ENCODE results near the gene MRM3. TPM values are rescaled to one million over a fixed set of nuclear protein-coding genes. Genes with fewer than 3 reads are reported as not detected.
"Not testable (repeated sequence)": the region's sequence is repeated elsewhere in the genome, so short reads cannot be mapped to it uniquely, and the experiment has no call there.

Gene MRM3
- polyA plus RNA-seq, 1 donor: 14.2 TPM

GRCh38 chr17:795721-796120 lies 13.6 kb downstream of the MRM3 start:
- no peak for DNase-seq (ENCODE audit: low read depth)

- no peak for DNase-seq (ENCODE audit: low read depth)
Measured at GRCh38 chr17:796609-797008, 14.5 kb downstream of the MRM3 start.

GRCh38 chr17:797236-797840 lies 15.2 kb downstream of the MRM3 start:
- DNase-seq (ENCODE audit: low read depth): no peak

GRCh38 chr17:798246-798645 lies 16.1 kb downstream of the MRM3 start:
- no peak for DNase-seq (ENCODE audit: low read depth)

- no peak for DNase-seq (ENCODE audit: low read depth)
Measured at GRCh38 chr17:799261-799660, 17.1 kb downstream of the MRM3 start.

GRCh38 chr17:800446-801242 lies 18.5 kb downstream of the MRM3 start:
- DNase-seq (ENCODE audit: low read depth): no peak

- no peak for DNase-seq (ENCODE audit: low read depth)
Measured at GRCh38 chr17:801660-802059, 19.5 kb downstream of the MRM3 start.

GRCh38 chr17:802481-802880 lies 20.3 kb downstream of the MRM3 start:
- DNase-seq (ENCODE audit: low read depth): no peak

GRCh38 chr17:802901-803881 lies 21.0 kb downstream of the MRM3 start:
- DNase-seq (ENCODE audit: low read depth): no peak

- no peak for DNase-seq (ENCODE audit: low read depth)
Measured at GRCh38 chr17:804541-805435, 22.6 kb downstream of the MRM3 start.

GRCh38 chr17:805886-806285 lies 23.7 kb downstream of the MRM3 start:
- not testable (repeated sequence) for DNase-seq (ENCODE audit: low read depth)

- DNase-seq (ENCODE audit: low read depth): no peak
Measured at GRCh38 chr17:806346-806745, 24.2 kb downstream of the MRM3 start.

- DNase-seq (ENCODE audit: low read depth): no peak
Measured at GRCh38 chr17:806781-807522, 24.8 kb downstream of the MRM3 start.

GRCh38 chr17:807523-808294 lies 25.6 kb downstream of the MRM3 start:
- no peak for DNase-seq (ENCODE audit: low read depth)

- DNase-seq (ENCODE audit: low read depth): no peak
Measured at GRCh38 chr17:811051-811784, 29.1 kb downstream of the MRM3 start.

- DNase-seq (ENCODE audit: low read depth): no peak
Measured at GRCh38 chr17:812638-813204, 30.6 kb downstream of the MRM3 start.

- DNase-seq (ENCODE audit: low read depth): no peak
Measured at GRCh38 chr17:814371-814770, 32.2 kb downstream of the MRM3 start.

- no peak for DNase-seq (ENCODE audit: low read depth)
Measured at GRCh38 chr17:819251-819650, 37.1 kb downstream of the MRM3 start.

GRCh38 chr17:823501-823902 lies 41.3 kb downstream of the MRM3 start:
- DNase-seq (ENCODE audit: low read depth): no peak
